GM19035 (cell line): Measurements from ENCODE around the gene CCNI2.

Experiments used
- ATAC-seq: cut with Tn5 transposase; IDR thresholded peaks from one replicate; pipeline ENCODE4 v1.9.1; 2021; ENCODE audit not compliant: unreplicated experiment

CCNI2 gene

DNA sequence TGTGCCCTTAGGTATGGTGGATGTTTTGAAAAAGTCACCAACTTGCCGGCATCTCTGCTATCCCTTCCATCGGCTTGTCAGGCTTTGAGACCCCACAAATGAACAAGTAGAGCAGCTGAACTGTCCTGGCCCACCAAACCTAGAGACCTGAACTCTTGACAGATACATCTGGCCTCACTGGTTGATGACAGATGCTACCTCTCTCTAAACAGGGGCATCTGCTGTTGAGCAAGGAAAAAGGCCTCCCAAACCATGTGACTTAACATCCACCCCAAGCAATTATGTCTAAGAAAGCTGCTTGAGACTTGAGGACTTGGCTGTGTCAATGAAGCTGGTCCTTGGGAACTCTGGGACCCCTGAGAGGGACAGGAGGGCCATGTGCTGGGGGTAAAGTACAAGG is 2.3 kb downstream of the CCNI2 start:
- ATAC-seq = no peak

GRCh38 chr5:132750471-132751230 is 3.4 kb downstream of the CCNI2 start:
- no peak for ATAC-seq

DNA sequence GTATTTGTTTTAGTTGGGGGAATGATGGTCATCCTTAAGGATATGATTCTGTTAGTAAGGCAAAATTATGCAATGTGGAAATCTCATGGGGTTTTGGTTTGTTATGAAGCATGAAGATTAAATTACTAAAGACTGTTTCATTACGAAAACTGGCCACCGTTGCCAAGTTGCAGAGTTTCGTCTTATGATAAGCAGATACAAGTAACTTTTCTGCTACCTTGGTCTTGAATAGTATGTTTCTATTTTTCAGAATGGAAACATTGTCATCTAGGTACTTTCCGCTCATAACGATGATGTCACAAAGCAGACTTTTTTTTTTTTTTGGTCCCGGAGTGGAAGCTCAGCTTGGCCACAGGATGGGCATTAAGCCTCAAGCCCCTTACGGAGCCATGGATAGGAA is 4.2 kb downstream of the CCNI2 start:
- peak; percentile 37 for ATAC-seq

- no peak for ATAC-seq
Observed at GRCh38 chr5:132751971-132752580, 4.8 kb downstream of the CCNI2 start.

DNA sequence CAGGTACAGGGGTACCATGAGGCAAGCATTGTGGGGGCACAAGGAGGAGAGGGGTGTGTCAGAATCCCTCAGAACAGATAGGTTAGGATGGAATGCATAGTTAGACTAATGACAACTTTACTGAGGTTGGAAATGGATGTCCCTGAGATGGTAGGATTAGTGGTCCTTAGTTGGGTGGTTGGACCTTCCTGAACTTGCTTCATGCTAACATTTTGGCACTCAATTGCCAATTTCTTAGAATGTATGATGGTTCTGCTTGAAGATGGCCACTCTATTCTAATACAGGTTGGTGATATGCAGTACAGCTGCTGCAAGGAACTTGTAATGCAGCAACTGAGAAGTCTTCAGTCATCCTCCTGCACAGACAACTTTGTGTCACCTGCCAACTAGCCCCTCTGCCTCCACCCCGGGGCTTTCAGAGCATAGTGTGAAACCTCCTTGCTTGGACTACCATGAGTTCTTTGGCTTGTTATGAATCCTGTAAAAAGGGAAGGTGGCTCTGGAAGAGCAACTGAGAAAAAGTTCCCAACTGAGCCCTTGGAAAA is 5.4 kb downstream of the CCNI2 start:
- no peak for ATAC-seq

GRCh38 chr5:132753135-132753987 is 6.1 kb downstream of the CCNI2 start:
- no peak for ATAC-seq

- no peak for ATAC-seq
Observed at GRCh38 chr5:132754111-132754510, 6.9 kb downstream of the CCNI2 start.

- ATAC-seq = no peak
Observed at GRCh38 chr5:132754947-132755346, 7.7 kb downstream of the CCNI2 start.

- no peak for ATAC-seq
Observed at GRCh38 chr5:132756542-132756941, 9.3 kb downstream of the CCNI2 start.

GRCh38 chr5:132758451-132758850 is 11.2 kb downstream of the CCNI2 start:
- ATAC-seq = no peak

- no peak for ATAC-seq
Observed at GRCh38 chr5:132759114-132760048, 12.2 kb downstream of the CCNI2 start.

DNA sequence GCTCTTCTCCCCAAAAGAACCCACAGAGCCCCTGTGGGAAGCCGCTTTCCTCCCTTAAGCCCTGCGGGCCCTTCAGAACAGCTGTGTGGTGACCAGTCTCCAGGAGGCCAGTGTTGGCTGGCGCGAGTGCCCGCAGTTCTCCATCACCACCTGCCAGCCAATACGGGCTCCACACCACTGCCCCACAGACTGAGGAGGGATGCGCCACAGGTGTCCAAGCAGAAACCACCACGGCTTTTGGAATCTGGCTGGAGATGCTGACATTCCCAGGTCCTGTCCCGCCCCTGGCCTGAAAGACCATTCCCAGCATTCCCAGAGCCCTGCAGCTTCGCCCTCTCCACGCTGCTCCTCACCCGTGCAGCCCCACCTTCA is 12.8 kb downstream of the CCNI2 start:
- no peak for ATAC-seq

GRCh38 chr5:132760601-132761317 is 13.5 kb downstream of the CCNI2 start:
- no peak for ATAC-seq

GRCh38 chr5:132761321-132762240 is 14.4 kb downstream of the CCNI2 start:
- no peak for ATAC-seq

GRCh38 chr5:132762246-132763000 is 15.2 kb downstream of the CCNI2 start:
- ATAC-seq = no peak

DNA sequence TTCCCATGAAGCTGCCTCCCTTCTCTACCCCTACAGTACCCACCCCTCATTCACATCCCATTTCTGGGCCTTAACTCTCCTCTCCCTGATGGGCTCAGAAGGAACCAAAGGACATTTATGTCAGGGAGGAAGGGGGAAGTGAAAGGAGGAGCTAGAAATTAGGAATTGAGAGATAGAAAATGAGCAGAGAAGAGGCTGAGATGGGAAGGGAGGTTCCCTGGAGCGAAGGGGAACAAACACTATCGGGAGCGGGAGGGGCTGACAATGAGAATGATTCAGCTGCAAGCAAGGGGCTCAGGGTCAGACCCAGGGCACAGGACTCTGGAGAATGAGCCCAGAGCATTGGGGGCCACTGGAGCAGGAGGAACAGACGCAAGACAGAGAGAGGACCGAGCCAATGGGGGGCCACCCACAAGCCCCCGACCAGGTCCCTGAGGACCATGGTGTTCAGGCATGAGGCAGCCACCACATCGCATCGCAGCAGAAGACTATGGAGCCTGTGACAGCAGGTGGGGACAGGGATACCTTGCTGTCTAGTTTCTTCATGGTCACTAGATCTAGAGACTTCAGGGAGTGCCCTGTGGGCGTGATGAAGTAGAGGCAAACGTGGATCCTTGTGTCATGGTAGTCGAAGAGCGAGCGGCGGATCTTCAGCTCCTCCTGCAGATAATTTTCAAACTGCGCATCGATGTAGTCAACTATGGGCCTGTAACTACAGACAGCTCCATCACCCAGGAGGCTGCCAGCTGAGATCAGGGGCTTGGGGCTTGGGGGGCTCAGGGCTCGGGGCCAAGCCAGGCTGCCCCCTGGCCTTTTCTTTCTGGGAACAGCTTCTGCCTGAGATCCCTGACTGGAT is 16.2 kb downstream of the CCNI2 start:
- ATAC-seq = no peak

GRCh38 chr5:132764051-132764450 is 16.8 kb downstream of the CCNI2 start:
- ATAC-seq = no peak
